ENCODE results near the gene ZNF563.
"Not testable (repeated sequence)": the region's sequence is repeated elsewhere in the genome, so short reads cannot be mapped to it uniquely, and the experiment has no call there.

Gene ZNF563

DNA sequence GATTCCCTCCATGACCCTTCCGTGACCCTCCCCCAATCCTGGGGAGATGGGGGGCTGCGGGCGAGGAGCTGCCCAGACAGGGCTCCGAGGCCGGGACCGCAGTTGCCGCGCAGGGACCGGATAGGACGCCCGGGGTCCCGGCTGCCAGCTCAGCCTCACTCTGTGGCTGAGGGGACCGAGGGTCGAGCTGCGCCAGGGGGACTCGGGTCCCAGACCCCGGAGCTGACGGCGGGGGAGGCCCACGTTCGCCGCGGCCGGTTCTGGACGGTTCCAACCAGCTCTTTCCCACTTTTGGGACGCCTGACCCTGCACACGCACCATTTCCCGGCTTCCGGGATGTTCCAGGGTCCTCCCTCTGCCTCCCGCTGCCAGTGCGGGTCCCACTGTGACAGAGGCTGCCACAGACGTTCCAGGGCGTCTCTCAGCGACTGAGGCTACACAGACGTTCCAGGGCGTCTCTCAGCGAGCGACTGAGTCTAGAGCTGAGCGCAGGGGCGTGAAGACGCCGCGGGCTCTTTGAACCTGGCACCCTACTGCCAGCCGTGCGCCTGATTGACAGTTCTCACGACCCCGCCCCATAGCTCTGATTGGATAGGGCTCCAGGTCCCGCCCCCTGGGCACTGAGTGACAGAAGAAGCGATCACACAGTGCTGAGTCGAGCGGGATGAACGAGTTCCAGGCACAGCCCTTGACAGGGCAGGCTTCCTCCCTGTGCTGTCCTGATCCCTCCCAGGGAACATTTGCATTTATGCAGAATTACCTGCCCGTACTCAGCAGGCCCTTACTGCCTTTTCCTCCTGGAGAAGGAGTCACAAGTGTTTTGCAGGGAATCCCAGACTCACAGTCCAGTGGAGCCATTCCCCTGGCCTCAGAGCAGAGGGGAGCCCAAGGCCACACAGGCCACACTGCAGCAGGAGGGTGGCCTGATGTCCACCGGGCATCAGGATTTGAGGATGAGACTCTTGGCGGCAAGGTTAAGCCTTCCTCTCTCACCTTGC lies at the start of gene ZNF563:
Gene ZNF563 (minus strand): TSS at position 472 of the 998 bp plus-strand sequence. CDS start 151 bp downstream, at position 321.
- DNase-seq (ENCODE audit: low read depth, low spot score), result peak; percentile 92

DNA sequence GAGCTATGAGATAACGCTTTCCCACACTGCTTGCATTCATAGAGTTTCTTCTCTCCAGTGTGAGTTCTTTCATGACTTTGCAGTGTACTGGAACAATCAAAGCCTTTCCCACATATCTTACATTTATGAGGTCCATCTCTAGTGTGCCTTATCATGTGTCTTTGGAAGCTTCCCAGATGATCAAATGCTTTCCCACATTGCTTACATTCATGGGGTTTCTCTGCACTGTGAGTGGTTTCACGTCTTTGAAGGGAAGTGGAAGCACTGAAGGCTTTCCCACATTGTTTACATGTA lies 47.0 kb upstream of the ZNF563 start:
- no peak for DNase-seq (ENCODE audit: low read depth, low spot score)

DNA sequence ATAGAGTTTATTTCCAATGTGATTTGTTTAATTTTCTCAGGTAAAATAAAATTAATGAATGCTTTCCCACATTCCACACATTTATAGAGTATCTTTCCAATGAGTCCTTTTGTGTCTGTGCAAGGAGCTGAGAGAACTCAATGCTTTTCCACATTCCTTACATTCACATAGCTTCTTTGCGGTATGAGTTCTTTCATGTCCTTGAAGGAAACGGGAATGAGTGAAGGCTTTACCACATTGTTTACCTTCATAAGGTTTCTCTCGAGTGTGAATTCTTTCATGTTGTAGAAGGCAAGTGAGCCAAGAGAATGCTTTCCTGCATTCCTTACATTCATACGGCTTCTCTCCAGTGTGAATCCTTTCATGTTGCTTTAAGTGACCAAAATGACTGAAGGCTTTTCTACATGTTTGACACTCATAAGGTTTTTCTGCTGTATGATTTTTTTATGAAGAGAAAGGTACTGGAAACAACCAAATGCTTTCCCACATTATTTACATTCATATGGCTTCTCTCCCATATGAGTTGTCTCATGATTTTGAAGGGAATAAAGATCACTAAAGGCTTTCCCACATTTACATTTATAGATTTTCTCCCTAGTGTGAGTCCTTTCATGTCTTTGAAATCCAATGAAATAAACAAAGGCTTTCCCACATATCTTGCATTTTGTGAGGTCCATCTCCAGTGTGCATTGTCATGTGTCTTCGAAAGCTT lies 46.5 kb upstream of the ZNF563 start:
- no peak for DNase-seq (ENCODE audit: low read depth, low spot score)

DNA sequence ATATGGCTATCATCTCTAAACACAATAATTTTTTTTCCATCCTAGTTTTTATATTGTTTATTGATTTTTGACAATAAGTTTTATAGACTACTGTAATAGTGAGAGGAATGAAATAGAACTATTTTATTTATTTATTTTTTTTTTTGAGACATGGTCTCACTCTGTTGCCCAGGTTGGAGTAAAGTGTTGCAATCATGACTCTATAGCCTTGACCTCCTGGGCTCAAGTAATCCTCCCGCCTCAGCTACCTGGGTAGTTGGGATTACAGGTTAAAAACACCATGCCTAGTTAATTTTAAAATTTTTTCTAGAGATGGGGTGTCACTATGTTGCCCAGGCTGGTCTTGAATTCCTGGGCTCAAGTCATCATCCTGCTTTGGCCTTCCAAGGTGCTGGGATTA lies 40.6 kb upstream of the ZNF563 start:
- DNase-seq (ENCODE audit: low read depth, low spot score), result no peak

DNA sequence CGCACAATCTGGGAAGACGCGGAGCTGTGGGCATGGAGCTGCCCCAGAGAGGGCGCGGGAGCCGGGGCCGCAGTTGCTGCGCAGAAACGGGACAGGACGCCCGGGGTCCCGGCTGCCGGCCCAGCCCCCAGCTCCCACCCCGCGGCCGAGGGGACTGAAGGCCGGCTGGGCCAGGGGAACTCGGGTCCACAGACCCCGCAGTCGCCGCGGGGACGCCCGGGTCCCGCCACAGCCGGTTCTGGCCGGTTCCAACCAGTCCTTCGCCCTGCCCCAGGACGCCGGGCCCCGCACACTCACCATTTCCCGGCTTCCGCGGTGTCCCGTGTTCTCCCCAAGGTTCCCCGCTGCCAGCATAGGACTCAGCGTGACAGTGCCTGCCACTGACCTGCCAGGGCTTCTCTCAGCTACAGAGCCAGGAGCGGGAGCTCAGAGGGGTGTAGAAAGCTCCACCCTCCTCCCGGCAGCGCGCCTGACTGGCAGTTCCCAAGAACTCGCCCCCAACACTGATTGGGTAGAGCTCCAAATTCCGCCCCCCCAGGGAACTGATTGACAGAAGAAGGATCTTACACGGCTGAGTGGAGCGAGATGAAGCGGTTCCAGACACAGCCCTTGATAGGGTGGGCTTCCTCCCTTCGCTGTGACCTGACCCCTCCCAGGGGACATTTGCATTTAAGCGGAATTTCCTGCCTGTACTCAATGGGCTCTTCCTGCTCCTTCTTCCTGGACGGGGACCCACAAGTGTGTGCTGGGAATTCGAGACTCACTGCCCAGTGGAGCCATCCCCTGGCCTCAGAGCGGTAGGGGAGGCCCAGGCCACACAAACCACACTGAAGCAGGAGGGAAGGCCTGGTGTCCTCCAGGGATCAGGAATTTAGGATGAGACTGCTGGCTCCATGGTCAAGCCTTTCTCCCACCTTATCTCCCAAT lies 32.1 kb upstream of the ZNF563 start, which contains the start of gene ZNF442:
Gene ZNF442 (minus strand): TSS at position 448 of the 927 bp plus-strand sequence. CDS start 2,052 bp downstream, outside the sequence.
- DNase-seq (ENCODE audit: low read depth, low spot score), result peak; percentile 57

- DNase-seq (ENCODE audit: low read depth, low spot score), result no peak
Measured at GRCh38 chr19:12364391-12365235, 31.2 kb upstream of the ZNF563 start.

GRCh38 chr19:12362236-12362635 lies 28.8 kb upstream of the ZNF563 start:
- DNase-seq (ENCODE audit: low read depth, low spot score), result not testable (repeated sequence)

DNA sequence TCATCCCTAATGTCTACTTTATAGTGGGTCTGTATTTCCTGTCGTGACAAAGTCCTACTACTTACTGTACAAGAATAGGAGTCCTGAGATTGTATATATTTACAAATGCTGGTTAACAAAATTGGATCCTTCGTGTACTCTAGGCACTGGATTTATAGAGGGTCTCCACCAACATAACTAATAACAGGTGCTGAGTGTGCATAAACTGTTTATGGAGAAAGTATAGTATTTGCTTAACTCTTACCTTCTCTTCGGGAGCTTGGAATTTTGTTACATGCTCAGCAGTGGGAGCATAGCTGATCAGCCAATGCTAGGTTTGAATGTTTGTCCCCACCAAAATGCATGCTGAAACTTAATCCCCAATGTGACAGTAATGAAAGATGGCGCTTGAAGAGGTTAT lies 19.9 kb upstream of the ZNF563 start:
- DNase-seq (ENCODE audit: low read depth, low spot score), result no peak

GRCh38 chr19:12350890-12351197 lies 17.4 kb upstream of the ZNF563 start:
- no peak for DNase-seq (ENCODE audit: low read depth, low spot score)

- DNase-seq (ENCODE audit: low read depth, low spot score), result no peak
Measured at GRCh38 chr19:12350185-12350889, 16.9 kb upstream of the ZNF563 start.

GRCh38 chr19:12346896-12347295 lies 13.5 kb upstream of the ZNF563 start:
- no peak for DNase-seq (ENCODE audit: low read depth, low spot score)

- DNase-seq (ENCODE audit: low read depth, low spot score), result no peak
Measured at GRCh38 chr19:12345197-12345596, 11.8 kb upstream of the ZNF563 start.

DNA sequence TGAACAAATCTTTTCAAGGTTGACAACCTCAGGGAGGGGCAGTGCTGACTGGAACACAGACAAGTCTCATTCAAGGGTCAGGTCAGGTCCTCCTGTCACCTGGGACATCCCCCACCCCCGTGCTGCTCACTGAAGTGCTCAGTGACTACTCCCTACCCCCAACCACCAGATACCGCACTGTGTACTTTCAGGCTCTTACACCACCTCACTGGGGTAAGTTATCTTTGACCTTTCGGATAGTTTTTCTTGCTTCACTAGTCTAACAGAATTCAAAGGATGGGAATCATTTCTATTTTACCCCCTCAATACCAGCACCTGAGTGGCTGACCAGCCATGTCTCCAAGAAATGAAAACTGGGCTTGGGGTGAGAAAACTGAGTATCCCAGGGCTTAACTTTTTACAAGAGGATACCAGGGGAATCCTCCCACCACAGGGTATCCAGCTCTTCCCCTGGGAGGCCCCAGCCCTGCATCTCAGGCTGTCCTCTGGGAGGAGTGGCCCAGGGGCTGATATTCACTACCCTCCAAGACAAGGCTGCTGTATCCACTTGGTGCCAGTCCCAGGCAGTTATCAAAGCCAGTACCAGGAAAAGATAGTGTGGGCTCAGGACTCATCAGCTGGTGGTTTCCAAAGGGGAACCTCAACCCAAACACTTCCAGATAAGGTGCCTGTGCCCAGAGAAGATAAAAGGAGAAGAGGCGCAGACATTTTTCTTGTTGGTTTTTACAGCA lies 2.1 kb downstream of the ZNF563 start:
- DNase-seq (ENCODE audit: low read depth, low spot score), result peak; percentile 34

DNA sequence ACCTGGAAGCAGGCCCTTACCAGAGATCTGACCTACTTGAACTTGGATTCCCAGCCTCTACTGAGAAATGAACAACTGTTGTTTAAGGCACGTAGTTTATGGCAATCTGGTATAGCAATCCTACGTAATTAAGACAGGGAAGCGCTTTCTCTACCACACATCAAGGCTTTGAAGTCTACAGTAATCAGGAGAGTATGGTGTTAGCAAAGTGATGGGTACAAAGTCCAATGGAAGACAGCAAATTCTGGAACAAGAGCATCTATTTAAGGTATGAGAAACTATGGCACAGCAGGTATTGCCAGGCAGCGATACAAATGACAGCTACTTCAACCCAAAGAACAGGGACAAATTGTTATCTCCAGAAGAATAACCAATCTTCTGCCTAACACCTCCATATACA lies 3.1 kb downstream of the ZNF563 start:
- no peak for DNase-seq (ENCODE audit: low read depth, low spot score)

- DNase-seq (ENCODE audit: low read depth, low spot score), result no peak
Measured at GRCh38 chr19:12325690-12326089, 7.7 kb downstream of the ZNF563 start.

DNA sequence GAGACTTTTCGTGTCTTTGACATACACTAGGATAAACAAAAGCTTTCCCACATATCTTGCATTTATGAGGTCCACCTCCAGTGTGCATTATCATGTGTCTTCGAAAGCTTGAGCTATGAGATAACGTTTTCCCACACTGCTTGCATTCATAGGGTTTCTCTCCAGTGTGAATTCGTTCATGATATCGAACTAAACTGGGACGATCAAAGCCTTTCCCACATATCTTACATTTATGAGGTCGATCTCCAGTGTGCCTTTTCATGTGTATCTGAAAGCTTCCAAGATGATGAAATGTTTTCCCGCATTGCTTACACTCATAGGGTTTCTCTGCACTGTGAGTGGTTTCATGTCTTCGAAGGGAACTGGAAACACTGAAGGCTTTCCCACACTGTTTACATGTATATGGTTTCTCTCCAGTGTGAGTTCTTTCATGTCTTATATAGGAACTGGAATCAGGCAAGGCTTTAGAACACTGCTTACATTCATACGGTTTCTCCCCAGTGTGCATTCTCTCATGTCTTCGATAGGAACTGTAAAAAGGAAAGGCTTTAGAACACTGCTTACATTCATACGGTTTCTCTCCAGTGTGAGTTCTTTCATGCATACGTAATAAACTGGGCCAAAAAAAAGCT lies 14.5 kb downstream of the ZNF563 start:
- no peak for DNase-seq (ENCODE audit: low read depth, low spot score)

DNA sequence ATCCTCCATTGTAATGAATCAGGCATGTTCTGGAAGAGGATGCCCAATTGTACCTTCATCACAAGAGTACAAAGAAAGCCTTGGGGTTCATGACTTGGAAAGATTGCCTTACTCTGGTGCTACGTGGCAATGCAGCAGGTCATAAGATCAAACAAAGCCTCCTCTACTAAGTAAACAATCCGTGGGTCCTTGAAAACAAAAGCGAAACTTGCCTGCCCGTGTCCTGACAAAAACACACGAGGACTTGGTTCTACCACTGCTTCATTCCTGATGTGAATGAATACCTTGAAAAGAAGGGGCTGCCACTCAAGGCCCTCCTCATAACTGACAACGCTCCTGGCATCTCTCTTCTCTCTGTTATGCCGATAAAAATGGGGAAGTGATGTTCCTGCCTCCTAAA lies 18.9 kb downstream of the ZNF563 start:
- DNase-seq (ENCODE audit: low read depth, low spot score), result no peak

DNA sequence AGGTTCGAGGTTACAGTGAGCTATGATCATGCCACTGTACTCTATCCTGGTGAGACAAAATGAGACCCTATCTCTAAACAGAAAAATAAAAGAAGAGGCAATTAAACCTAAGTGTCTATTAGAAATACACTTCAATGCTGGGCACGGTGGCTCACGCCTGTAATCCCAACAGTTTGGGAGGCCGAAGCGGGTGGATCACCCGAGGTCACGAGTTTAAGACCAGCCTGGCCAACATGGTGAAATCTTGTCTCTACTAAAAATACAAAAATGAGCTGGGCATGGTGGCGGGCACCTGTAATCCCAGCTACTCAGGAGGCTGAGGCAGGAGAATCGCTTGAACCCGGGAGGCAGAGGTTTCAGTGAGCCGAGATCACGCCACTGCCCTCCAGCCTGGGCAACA lies 24.5 kb downstream of the ZNF563 start:
- DNase-seq (ENCODE audit: low read depth, low spot score), result not testable (repeated sequence)

GRCh38 chr19:12295191-12295590 lies 38.2 kb downstream of the ZNF563 start:
- DNase-seq (ENCODE audit: low read depth, low spot score), result no peak

All from activated CD4-positive, CD25-positive, alpha-beta regulatory T cell treated with anti-CD3 and anti-CD28 coated beads, Interleukin-2, amount 50 U/mL, for 16 hours (primary cell).